Gastrocnemius medialis (tissue), 4 donors: ENCODE data around the gene PHKA1. TPM values are rescaled to one million over a fixed set of nuclear protein-coding genes. Genes with fewer than 3 reads are reported as not detected.

Experiments
- ATAC-seq, 2 donors: fragments of 150-250 bp; one replicate each; pipeline ENCODE4 v1.9.1; 2016
- DNase-seq, 2 donors: peaks; one replicate each; pipeline ENCODE4 v3.0.0-alpha.2; 2019
- H3K27ac ChIP-seq, 4 donors: fragments of 200-600 bp; sonication (generic); 1 replicate in 1 of 4; 2 replicates in 3 of 4; pipeline ENCODE4 v1.5.1; 2016 to 2018; ENCODE audit warnings: mild to moderate bottlenecking in 2 of 4, moderate library complexity in 1 of 4
- H3K27me3 ChIP-seq, 3 donors: fragments of 200-600 bp; sonication (generic) in 2 of 3; 1 replicate in 1 of 3; 2 replicates in 2 of 3; pipeline versions ENCODE4 v1.5.1 to v1.6.0; 2016 to 2019; ENCODE audit warnings: mild to moderate bottlenecking in 1 of 3, moderate library complexity in 1 of 3
- H3K36me3 ChIP-seq, 2 donors: fragments of 200-600 bp; sonication (generic) in 1 of 2; one replicate each; pipeline ENCODE4 v1.5.1; 2017 to 2018
- H3K4me1 ChIP-seq, 2 donors: fragments of 200-600 bp; sonication (generic) in 1 of 2; one replicate each; pipeline ENCODE4 v1.5.1; 2016 to 2017; ENCODE audit warnings: mild to moderate bottlenecking in 2 of 2
- H3K4me3 ChIP-seq, 4 donors: fragments of 200-600 bp; sonication (generic) in 3 of 4; 1 replicate in 1 of 4; 2 replicates in 3 of 4; pipeline ENCODE4 v1.5.1; 2016 to 2019; ENCODE audit warnings: mild to moderate bottlenecking in 2 of 4
- H3K9me3 ChIP-seq, 3 donors: fragments of 200-600 bp; sonication (generic) in 2 of 3; 1 replicate in 1 of 3; 2 replicates in 2 of 3; pipeline ENCODE4 v1.5.1; 2016 to 2019
- CTCF ChIP-seq, 5 experiments: fragments of 450-650 bp in 3 of 5; fragments of 200-600 bp in 2 of 5; sonication (generic) in 2 of 5; IDR thresholded peaks in 4 of 5; conservative IDR thresholded peaks in 1 of 5; 1 replicate in 4 of 5; 2 replicates in 1 of 5; pipeline ENCODE4 v1.5.1; 2016 to 2019; ENCODE audit warnings: antibody characterized with exemption in 5 of 5, mild to moderate bottlenecking in 3 of 5, moderate library complexity in 3 of 5
- POLR2A ChIP-seq, 2 donors: fragments of 450-650 bp; IDR thresholded peaks; one replicate each; pipeline ENCODE4 v1.6.1; 2017; ENCODE audit warnings: antibody characterized with exemption in 2 of 2, mild to moderate bottlenecking in 2 of 2, moderate library complexity in 2 of 2
- in situ Hi-C, 4 donors: fragments of 200-750 bp; cut with MboI; loops; one replicate each; pipeline versions ENCODE4 v1.15.0 to v1.8.0; 2017; ENCODE audit warnings: low sequenced_read_pairs in 4 of 4
- intact Hi-C: fragments of 100-400 bp; cut with DNase I; formaldehyde crosslinking; loops from one replicate; pipeline ENCODE4 v1.15.1; 2023; ENCODE audit warnings: low total_unique reads
- total RNA-seq, 4 donors: library from RNA; depleted of rRNA; stranded (reverse); fragments of >200 nt; gene quantifications; one replicate each; pipeline versions ENCODE4 v1.1.0 to v1.2.3, GENCODE V29; 2016

The PHKA1 gene
- total RNA-seq, 4 donors from 2014 or later, result 33.5 to 176 (median 107) TPM

- no peaks in the 10 kb centered on the region for H3K36me3 ChIP-seq
- H3K9me3 ChIP-seq, result no peaks in the 10 kb centered on the region
- H3K27ac ChIP-seq, result peak overlapping the region; percentile 57 to 80 (median 70)
- H3K27me3 ChIP-seq, result no peaks in the 10 kb centered on the region
- H3K4me1 ChIP-seq, result peaks cover 0 to 21% of the 10 kb centered on the region in 2 donors
- peak; percentile 48 to 83 for DNase-seq
- peak; percentile 87 to 88 for ATAC-seq
- intact Hi-C loops (loop anchor here (5.0 kb wide), 1 partner anchor 50 kb away; the partner anchor contains the start of gene PHKA1), in situ Hi-C loops (no loop called here)
- TF ChIP-seq POLR2A (IDR thresholded peaks at IDR 0.05) (peak in 1 of 2 donors; percentile 25), CTCF (IDR thresholded peaks at IDR 0.05 in 4 of 5, conservative IDR thresholded peaks at IDR 0.05 in 1 of 5) (no peak)
- H3K4me3 ChIP-seq, result no peak overlapping the region
These were observed 51.9 kb downstream of the PHKA1 start for GRCh38 chrX:72662020-72662747.

GRCh38 chrX:72659723-72660122 is 54.4 kb downstream of the PHKA1 start:
- DNase-seq (peak in 1 of 2 donors; percentile 9), ATAC-seq (peak in 1 of 2 donors; percentile 72)
- Histone ChIP-seq H3K27me3 (no peaks in the 10 kb centered on the region), H3K36me3 (peaks cover 0 to 4% of the 10 kb centered on the region in 2 donors), H3K9me3 (no peaks in the 10 kb centered on the region), H3K4me1 (peaks cover 0 to 21% of the 10 kb centered on the region in 2 donors), H3K4me3 (no peak overlapping the region), H3K27ac (peak overlapping the region in 3 of 4 donors; percentile 57 to 80 (median 79))
- intact Hi-C loops (loop anchor here (5.0 kb wide), 1 partner anchor 53 kb away; the partner anchor contains the start of gene PHKA1), in situ Hi-C loops (no loop called here)
- TF ChIP-seq POLR2A (IDR thresholded peaks at IDR 0.05) (no peak), CTCF (IDR thresholded peaks at IDR 0.05 in 4 of 5, conservative IDR thresholded peaks at IDR 0.05 in 1 of 5) (no peak)

- no peak overlapping the region for H3K27ac ChIP-seq
- TF ChIP-seq POLR2A (IDR thresholded peaks at IDR 0.05), result no peak
- TF ChIP-seq CTCF (IDR thresholded peaks at IDR 0.05 in 4 of 5, conservative IDR thresholded peaks at IDR 0.05 in 1 of 5), result no peak
- ATAC-seq (no peak), DNase-seq (no peak)
- peaks cover 0 to 36% of the 10 kb centered on the region in 2 donors for H3K36me3 ChIP-seq
- intact Hi-C loops (no loop called here), in situ Hi-C loops (no loop called here)
- no peak overlapping the region for H3K4me3 ChIP-seq
- H3K9me3 ChIP-seq, result no peaks in the 10 kb centered on the region
- no peaks in the 10 kb centered on the region for H3K4me1 ChIP-seq
- no peaks in the 10 kb centered on the region for H3K27me3 ChIP-seq
These were observed 62.0 kb downstream of the PHKA1 start for GRCh38 chrX:72652082-72652481.

GRCh38 chrX:72644946-72645345 is 69.2 kb downstream of the PHKA1 start:
- DNase-seq, result no peak
- Histone ChIP-seq H3K27me3 (no peaks in the 10 kb centered on the region), H3K4me3 (no peak overlapping the region), H3K9me3 (no peaks in the 10 kb centered on the region), H3K4me1 (no peaks in the 10 kb centered on the region), H3K27ac (no peak overlapping the region), H3K36me3 (peaks cover 0 to 35% of the 10 kb centered on the region in 2 donors)
- no peak for TF ChIP-seq CTCF (IDR thresholded peaks at IDR 0.05 in 4 of 5, conservative IDR thresholded peaks at IDR 0.05 in 1 of 5)
- TF ChIP-seq POLR2A (IDR thresholded peaks at IDR 0.05), result no peak
- in situ Hi-C loops, result no loop called here
- intact Hi-C loops, result loop anchor here (10.0 kb wide), 1 partner anchor 50 kb away; no protein-coding TSS in a partner anchor
- ATAC-seq, result no peak
